Measurements from ENCODE around the gene PRUNE2.
"Not testable (repeated sequence)": the region's sequence is repeated elsewhere in the genome, so short reads cannot be mapped to it uniquely, and the experiment has no call there.

PRUNE2 gene

GRCh38 chr9:76866689-76867088, 39.2 kb downstream of the PRUNE2 start:
- ChIA-PET CTCF (no interaction called here), POLR2A (no interaction called here)
- no peak for DNase-seq (ENCODE audit: extremely low spot score)
- TF ChIP-seq CTCF (IDR thresholded peaks at IDR 0.05; ENCODE audit: control extremely low read depth, extremely low read depth, low read depth, missing control alignments) = no peak

GRCh38 chr9:76863832-76864231, 42.1 kb downstream of the PRUNE2 start:
- CTCF ChIA-PET = no interaction called here
- no peak for DNase-seq (ENCODE audit: extremely low spot score)
- POLR2A ChIA-PET = no interaction called here
- no peak for TF ChIP-seq CTCF (IDR thresholded peaks at IDR 0.05; ENCODE audit: control extremely low read depth, extremely low read depth, low read depth, missing control alignments)

- POLR2A ChIA-PET = no interaction called here
- CTCF ChIA-PET = no interaction called here
- DNase-seq (ENCODE audit: extremely low spot score) = no peak
- no peak for TF ChIP-seq CTCF (IDR thresholded peaks at IDR 0.05; ENCODE audit: control extremely low read depth, extremely low read depth, low read depth, missing control alignments)
These were observed 46.1 kb downstream of the PRUNE2 start for GRCh38 chr9:76859860-76860259.

- CTCF ChIA-PET; POLR2A ChIA-PET; DNase-seq (ENCODE audit: extremely low spot score): not testable (repeated sequence)
These were observed 47.7 kb downstream of the PRUNE2 start for GRCh38 chr9:76858248-76858647.

- POLR2A ChIA-PET = no interaction called here
- CTCF ChIA-PET = no interaction called here
- DNase-seq (ENCODE audit: extremely low spot score) = no peak
- TF ChIP-seq CTCF (IDR thresholded peaks at IDR 0.05; ENCODE audit: control extremely low read depth, extremely low read depth, low read depth, missing control alignments) = no peak
These were observed 49.9 kb downstream of the PRUNE2 start for GRCh38 chr9:76856016-76856415.

- TF ChIP-seq CTCF (IDR thresholded peaks at IDR 0.05; ENCODE audit: control extremely low read depth, extremely low read depth, low read depth, missing control alignments) = no peak
- ChIA-PET POLR2A (no interaction called here), CTCF (no interaction called here)
- DNase-seq (ENCODE audit: extremely low spot score) = no peak
These were observed 50.9 kb downstream of the PRUNE2 start for GRCh38 chr9:76855015-76855414.

- ChIA-PET CTCF (no interaction called here), POLR2A (no interaction called here)
- TF ChIP-seq CTCF (IDR thresholded peaks at IDR 0.05; ENCODE audit: control extremely low read depth, extremely low read depth, low read depth, missing control alignments) = no peak
- DNase-seq (ENCODE audit: extremely low spot score) = no peak
These were observed 53.9 kb downstream of the PRUNE2 start for GRCh38 chr9:76852026-76852425.

Data from GM10248 (cell line).